IMR-90 (cell line): ENCODE results near the gene IRGQ. TPM values are rescaled to one million over a fixed set of nuclear protein-coding genes. Genes with fewer than 3 reads are reported as not detected.

ENCODE experiments used
- ATAC-seq: fragments of 200-7000 bp; cut with Tn5 transposase; 2 replicates; pipeline ENCODE4 v1.9.1; 2020; ENCODE audit warnings: low read depth, mild to moderate bottlenecking, moderate library complexity
- BruUV-seq: library from RNA; stranded (reverse); fragments of 400-500 nt; replicated peaks from 2 replicates; lab custom pipeline; 2021; lab: Mats Ljungman, UMichigan
- CTCF ChIA-PET: fragments of 300-600 bp; formaldehyde crosslinking; extraction: SDS; loops from one replicate; lab custom pipeline; 2021; ENCODE audit warnings: antibody characterized with exemption; lab: Yijun Ruan, JAX
- POLR2A ChIA-PET: fragments of 300-600 bp; sonication (Branson Sonifier 250); formaldehyde crosslinking; loops from one replicate; lab custom pipeline; 2022; ENCODE audit warnings: antibody characterized with exemption; ENCODE audit not compliant: unreplicated experiment; lab: Charles Lee
- DNase-seq: peaks from one replicate; pipeline ENCODE4 v3.0.0; 2013
- H2AFZ ChIP-seq: replicated peaks from 2 replicates; pipeline ENCODE3; 2013; ENCODE audit warnings: low read length, mild to moderate bottlenecking; ENCODE audit not compliant: poor library complexity
- H2AK5ac ChIP-seq: 2 replicates; pipeline ENCODE4 v1.6.1; 2013; ENCODE audit warnings: low read depth, low read length, inconsistent platforms
- H2AK9ac ChIP-seq: replicated peaks from 2 replicates; pipeline ENCODE3; 2013; ENCODE audit warnings: mild to moderate bottlenecking, low read depth, low read length, moderate library complexity; ENCODE audit not compliant: poor library complexity
- H2BK120ac ChIP-seq: 2 replicates; pipeline ENCODE4 v1.6.1; 2013; ENCODE audit warnings: low read depth, low read length, inconsistent platforms
- H2BK15ac ChIP-seq: 3 replicates; pipeline ENCODE4 v1.6.1; 2013; ENCODE audit warnings: low read depth, low read length, inconsistent platforms
- H2BK20ac ChIP-seq: 2 replicates; pipeline ENCODE4 v1.6.1; 2013; ENCODE audit warnings: low read depth, mild to moderate bottlenecking, inconsistent platforms, low read length, moderate library complexity
- H2BK5ac ChIP-seq: 2 replicates; pipeline ENCODE4 v1.6.1; 2013; ENCODE audit warnings: mild to moderate bottlenecking, low read depth, low read length, inconsistent platforms; ENCODE audit not compliant: poor library complexity, severe bottlenecking
- H3K14ac ChIP-seq: replicated peaks from 2 replicates; pipeline ENCODE4 v1.6.1; 2013; ENCODE audit warnings: low read depth, low read length, inconsistent platforms
- H3K18ac ChIP-seq: 2 replicates; pipeline ENCODE4 v1.6.1; 2013; ENCODE audit warnings: low read depth, low read length, control low read depth
- H3K23ac ChIP-seq: 2 replicates; pipeline ENCODE4 v1.6.1; 2013; ENCODE audit warnings: low read depth, low read length, inconsistent platforms
- H3K27ac ChIP-seq: 2 replicates; pipeline ENCODE4 v1.5.1; 2013; ENCODE audit warnings: mild to moderate bottlenecking, control low read depth, low read length; ENCODE audit not compliant: insufficient read depth
- H3K27me3 ChIP-seq: 2 replicates; pipeline ENCODE4 v1.6.1; 2013; ENCODE audit warnings: low read length; ENCODE audit not compliant: control insufficient read depth, insufficient read depth
- H3K36me3 ChIP-seq: 2 replicates; pipeline ENCODE4 v1.6.1; 2013; ENCODE audit warnings: low read length, mixed read lengths; ENCODE audit not compliant: control insufficient read depth, insufficient read depth
- H3K4ac ChIP-seq: 2 replicates; pipeline ENCODE4 v1.6.1; 2013; ENCODE audit warnings: low read depth, low read length, inconsistent platforms
- H3K4me1 ChIP-seq: 2 replicates; pipeline ENCODE4 v1.6.1; 2013; ENCODE audit warnings: low read length, mixed read lengths; ENCODE audit not compliant: control insufficient read depth, insufficient read depth
- H3K4me2 ChIP-seq: 2 replicates; pipeline ENCODE4 v1.6.1; 2013; ENCODE audit warnings: low read depth, mild to moderate bottlenecking, control low read depth, low read length, moderate library complexity
- H3K4me3 ChIP-seq: 2 replicates; pipeline ENCODE4 v1.5.1; 2013; ENCODE audit warnings: low read depth, mild to moderate bottlenecking, control low read depth, low read length, moderate library complexity; ENCODE audit not compliant: insufficient read depth
- H3K56ac ChIP-seq: 2 replicates; pipeline ENCODE4 v1.6.1; 2013; ENCODE audit warnings: low read length, inconsistent platforms; ENCODE audit not compliant: insufficient read depth; ENCODE audit errors: extremely low read depth
- H3K79me1 ChIP-seq, 2 experiments: 2 replicates each; pipeline ENCODE4 v1.6.1; 2013; ENCODE audit warnings: low read length in 2 of 2, inconsistent platforms in 1 of 2, low read depth in 1 of 2
- H3K9ac ChIP-seq: 2 replicates; pipeline ENCODE4 v1.6.1; 2013; ENCODE audit warnings: low read depth, low read length, control low read depth
- H3K9me1 ChIP-seq: 2 replicates; pipeline ENCODE4 v1.6.1; 2013; ENCODE audit warnings: low read length, inconsistent platforms; ENCODE audit not compliant: insufficient read depth
- H3K9me3 ChIP-seq: 2 replicates; pipeline ENCODE4 v1.6.1; 2013; ENCODE audit warnings: low read length; ENCODE audit not compliant: control insufficient read depth, insufficient read depth
- H4K20me1 ChIP-seq: 2 replicates; pipeline ENCODE4 v1.6.1; 2013; ENCODE audit warnings: low read length, inconsistent platforms; ENCODE audit not compliant: insufficient read depth
- H4K5ac ChIP-seq: 2 replicates; pipeline ENCODE4 v1.6.1; 2013; ENCODE audit warnings: mild to moderate bottlenecking, low read depth, low read length, control low read depth
- H4K8ac ChIP-seq, 2 experiments: 2 replicates each; pipeline ENCODE4 v1.6.1; 2013; ENCODE audit warnings: low read depth in 2 of 2, low read length in 2 of 2, control low read depth in 1 of 2, inconsistent platforms in 1 of 2
- H4K91ac ChIP-seq: 2 replicates; pipeline ENCODE4 v1.6.1; 2013; ENCODE audit warnings: low read depth, low read length, inconsistent platforms; ENCODE audit not compliant: insufficient read depth
- BHLHE40 ChIP-seq: fragments of 150-350 bp; IDR thresholded peaks from 2 replicates; pipeline ENCODE4 v1.6.1; 2016; ENCODE audit warnings: mild to moderate bottlenecking, low read depth, low read length
- MAFK ChIP-seq: IDR thresholded peaks from 2 replicates; pipeline ENCODE4 v1.6.1; 2012; ENCODE audit warnings: low read depth, low read length, improper control_type of control experiment
- WGBS, 2 experiments: methylation state at CpG; one replicate each; pipeline versions ENCODE4 v1.1.5 to v1.1.7; 2013; ENCODE audit warnings: missing lambda C conversion rate in 2 of 2; ENCODE audit not compliant: insufficient read length in 1 of 2; ENCODE audit errors: extremely low coverage in 2 of 2; 5-methylcytosine and 5-hydroxymethylcytosine counted together
- dilution Hi-C: fragments of 300-500 bp; cut with HindIII; formaldehyde crosslinking; loops from one replicate; pipeline ENCODE4 v1.14.3; 2018; ENCODE audit warnings: low sequenced_read_pairs; ENCODE audit not compliant: unreplicated experiment
- in situ Hi-C: fragments of 300-500 bp; cut with MboI; formaldehyde crosslinking; loops from 3 replicates; pipeline ENCODE4 v1.14.3; 2019; ENCODE audit warnings: low sequenced_read_pairs, inconsistent platforms, mixed read lengths
- intact Hi-C: fragments of 100-400 bp; cut with micrococcal nuclease; formaldehyde crosslinking; loops from 2 replicates; pipeline ENCODE4 v1.10.0; 2022
- polyA plus RNA-seq, 3 experiments: library from polyadenylated mRNA; depleted of rRNA; stranded (reverse); fragments of >200 nt; gene quantifications; 2 replicates each; pipeline ENCODE4 v1.2.3, GENCODE V29; 2012; ENCODE audit warnings: low replicate concordance in 1 of 3
- total RNA-seq: library from RNA; depleted of rRNA; stranded (reverse); fragments of >200 nt; gene quantifications from 2 replicates; pipeline ENCODE4 v1.2.3, GENCODE V29; 2012

The IRGQ gene
- total and polyA plus RNA-seq, 2 of the 4 experiments (the other 2 are of a cell fraction), result 9.0 to 9.9 TPM

DNA sequence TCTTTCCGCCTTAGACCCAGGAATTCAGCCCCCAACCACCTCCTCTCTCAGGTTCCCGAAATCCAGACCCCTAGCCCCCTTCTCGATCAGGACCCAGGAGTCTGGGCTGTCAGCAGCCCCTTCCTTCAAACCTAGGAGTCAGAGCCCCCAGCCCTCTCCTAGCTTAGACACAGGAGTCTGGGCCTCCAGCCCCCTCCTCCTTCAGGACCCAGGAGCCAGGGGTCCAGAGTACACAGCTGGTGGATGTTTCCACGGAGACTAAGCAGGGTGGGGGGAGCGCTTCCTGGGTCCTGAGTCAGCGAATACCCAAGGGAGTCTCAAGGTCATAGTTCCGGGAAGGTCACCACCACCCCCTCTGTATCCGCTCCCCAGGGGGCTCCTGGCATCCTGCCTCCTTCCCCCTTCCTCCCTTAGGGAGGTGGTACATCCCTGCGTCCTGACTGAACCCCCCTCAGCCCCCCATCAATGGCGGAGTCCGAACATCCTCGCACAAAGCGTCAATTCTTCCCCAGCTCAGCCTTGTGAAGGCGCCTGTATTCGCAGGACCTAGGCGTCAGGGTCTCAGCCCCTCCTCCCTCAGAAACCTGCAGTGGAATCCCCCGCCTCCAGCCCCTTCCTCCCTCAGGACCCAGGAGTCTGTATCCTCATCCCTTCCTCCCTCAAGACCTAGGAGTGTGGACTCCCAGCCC, 39.1 kb upstream of the IRGQ start:
- WGBS, 2 experiments, result 22% methylated on average over 6 of the region's 17 CpGs; no CpG with 5 or more reads in 1 of the 2 experiments
- TF ChIP-seq MAFK, result peak; percentile 75
- no peak for TF ChIP-seq BHLHE40
- Histone ChIP-seq H3K9ac (no peak overlapping the region), H3K27me3 (peaks cover 30% of the 10 kb centered on the region), H2AK9ac (peak overlapping the region; percentile 74), H4K20me1 (no peaks in the 10 kb centered on the region), H2AK5ac (no peak overlapping the region; the same call in 1 of the 2 replicates), H3K14ac (no peak overlapping the region), H2AFZ (peak overlapping the region; percentile 73), H3K4ac (no peak overlapping the region), H3K36me3 (no peaks in the 10 kb centered on the region), H4K91ac (no peak overlapping the region), H3K18ac (no peak overlapping the region), H3K4me2 (peak overlapping the region; percentile 55; the same call in 1 of the 2 replicates), H3K79me1 (no peaks in the 10 kb centered on the region), H3K56ac (no peak overlapping the region), H3K9me1 (no peaks in the 10 kb centered on the region), H3K27ac (no peak overlapping the region), H3K4me3 (no peak overlapping the region), H3K4me1 (peaks cover 5% of the 10 kb centered on the region; the same call in 1 of the 2 replicates), H3K9me3 (no peaks in the 10 kb centered on the region), H3K23ac (no peak overlapping the region), H2BK5ac (no peak overlapping the region), H4K8ac (peak overlapping the region; percentile 2 to 78; a peak in 2 of 4 replicates), H2BK120ac (no peak overlapping the region; the same call in 1 of the 2 replicates), H2BK20ac (no peak overlapping the region), H2BK15ac (no peak overlapping the region), H4K5ac (peak overlapping the region; percentile 35; the same call in 1 of the 2 replicates)
- POLR2A ChIA-PET, result no interaction called here
- in situ Hi-C loops (no loop called here), dilution Hi-C loops (no loop called here), intact Hi-C loops (no loop called here)
- no TSS peak for BruUV-seq
- ATAC-seq (peak; percentile 43), DNase-seq (no peak)
- CTCF ChIA-PET, result no interaction called here
